K562 (cell line): ENCODE measurements around the gene MSI1. TPM values are rescaled to one million over a fixed set of nuclear protein-coding genes. Genes with fewer than 3 reads are reported as not detected.

Experiments
- ATAC-seq: fragments of 200-7000 bp; cut with Tn5 transposase; 3 replicates; pipeline ENCODE4 v1.9.1; 2020; ENCODE audit warnings: moderate library complexity
- BruUV-seq: library from RNA; stranded (reverse); fragments of 400-500 nt; replicated peaks from 2 replicates; lab custom pipeline; 2021; lab: Mats Ljungman, UMichigan
- CTCF ChIA-PET: fragments of 300-600 bp; formaldehyde crosslinking; extraction: SDS; loops from one replicate; lab custom pipeline; 2021; ENCODE audit warnings: low intra/inter-chr PET ratio; lab: Yijun Ruan, JAX
- POLR2A ChIA-PET: fragments of 300-600, 350-650 bp; sonication (Branson Sonifier 250); formaldehyde crosslinking; extraction: SDS; loops from one replicate; lab custom pipeline; 2021; ENCODE audit warnings: antibody characterized with exemption, inconsistent platforms; lab: Yijun Ruan, JAX
- DNase-seq, 4 experiments: peaks; one replicate each; pipeline versions ENCODE4 v3.0.0 to v3.0.0-alpha.2; 2011 to 2018; ENCODE audit warnings: low spot score in 3 of 4, mixed read lengths in 3 of 4; ENCODE audit errors: extremely low read depth in 1 of 4
- FAIRE-seq: peaks from 2 replicates; lab custom pipeline; 2011; peaks lifted over from hg19 to GRCh38; lab: Jason Lieb, UNC
- H2AFZ ChIP-seq: 2 replicates; pipeline ENCODE4 v1.6.0; 2011; ENCODE audit warnings: low read depth, low read length, control low read depth, inconsistent platforms
- H3K27ac ChIP-seq: fragments of 200-600 bp; 3 replicates; pipeline ENCODE4 v1.8.0; 2011; ENCODE audit warnings: low read depth, mild to moderate bottlenecking, control low read depth, inconsistent platforms, low read length, moderate library complexity, mixed read lengths; ENCODE audit errors: extremely low read depth
- H3K27me3 ChIP-seq, 2 experiments: fragments of 300-600 bp in 1 of 2; 2 replicates in 1 of 2; 3 replicates in 1 of 2; pipeline versions ENCODE4 v1.6.0 to v1.8.0; 2011; ENCODE audit warnings: inconsistent platforms in 2 of 2, low read length in 2 of 2, mild to moderate bottlenecking in 1 of 2, mixed read lengths in 1 of 2, moderate library complexity in 1 of 2; ENCODE audit not compliant: control insufficient read depth in 2 of 2, insufficient read depth in 2 of 2
- H3K36me3 ChIP-seq: fragments of 300-600 bp; 3 replicates; pipeline ENCODE4 v1.8.0; 2011; ENCODE audit warnings: mild to moderate bottlenecking, low read length, inconsistent platforms; ENCODE audit not compliant: control insufficient read depth, insufficient read depth
- H3K4me1 ChIP-seq, 2 experiments: fragments of 200-600 bp in 1 of 2; replicated peaks in 1 of 2; 2 replicates in 1 of 2; 3 replicates in 1 of 2; pipeline versions ENCODE4 v1.5.1 to v1.8.0; 2011; ENCODE audit warnings: inconsistent platforms in 2 of 2, low read length in 2 of 2, mild to moderate bottlenecking in 1 of 2, mixed read lengths in 1 of 2, moderate library complexity in 1 of 2; ENCODE audit not compliant: control insufficient read depth in 2 of 2, insufficient read depth in 2 of 2
- H3K4me2 ChIP-seq: 2 replicates; pipeline ENCODE4 v1.6.1; 2011; ENCODE audit warnings: low read length, control low read depth, inconsistent platforms, mixed read lengths; ENCODE audit not compliant: insufficient read depth
- H3K4me3 ChIP-seq: fragments of 200-600 bp; sonication (generic), shearing (Covaris generic); 2 replicates; pipeline ENCODE4 v1.5.1; 2016; ENCODE audit warnings: control low read depth, inconsistent platforms
- H3K79me2 ChIP-seq: fragments of 200-600 bp; 3 replicates; pipeline ENCODE4 v1.8.0; 2011; ENCODE audit warnings: low read length, inconsistent platforms; ENCODE audit not compliant: control insufficient read depth, insufficient read depth
- H3K9ac ChIP-seq, 2 experiments: 2 replicates each; pipeline versions ENCODE4 v1.6.0 to v1.6.1; 2011; ENCODE audit warnings: low read depth in 2 of 2, low read length in 2 of 2, control low read depth in 1 of 2, inconsistent platforms in 1 of 2, mild to moderate bottlenecking in 1 of 2, mixed read lengths in 1 of 2; ENCODE audit not compliant: insufficient read depth in 1 of 2
- H3K9me1 ChIP-seq: one replicate; pipeline ENCODE4 v1.6.0; 2011; ENCODE audit warnings: inconsistent platforms, mild to moderate bottlenecking, low read length, moderate library complexity; ENCODE audit not compliant: control insufficient read depth, insufficient read depth
- H3K9me3 ChIP-seq: replicated peaks from 2 replicates; pipeline ENCODE4 v1.5.1; 2011; ENCODE audit warnings: low read depth, low read length, inconsistent platforms; ENCODE audit not compliant: control insufficient read depth, insufficient read depth
- H4K20me1 ChIP-seq: replicated peaks from 2 replicates; pipeline ENCODE4 v1.6.1; 2011; ENCODE audit warnings: low read length, inconsistent platforms, mixed read lengths; ENCODE audit not compliant: control insufficient read depth, insufficient read depth
- KAT2B ChIP-seq: IDR thresholded peaks from one replicate; pipeline ENCODE4 v1.6.1; 2012; ENCODE audit warnings: low read depth, mild to moderate bottlenecking, control low read depth, inconsistent platforms, low read length, moderate library complexity
- RB1 ChIP-seq: fragments of 450-650 bp; IDR thresholded peaks from 2 replicates; pipeline ENCODE4 v1.6.1; 2017; ENCODE audit warnings: low read depth, mild to moderate bottlenecking
- SP2 ChIP-seq: IDR thresholded peaks from 2 replicates; pipeline ENCODE4 v1.6.1; 2011; ENCODE audit warnings: mild to moderate bottlenecking, low read depth, low read length, moderate library complexity; ENCODE audit not compliant: poor library complexity, severe bottlenecking; ENCODE audit errors: extremely low read depth
- WGBS: fragments of 100-300 bp; shearing (Covaris generic); methylation state at CpG from one replicate; pipeline ENCODE4 v1.1.6; 2016; ENCODE audit warnings: low coverage, mixed read lengths; ENCODE audit not compliant: insufficient coverage; ENCODE audit errors: missing lambda C conversion rate; 5-methylcytosine and 5-hydroxymethylcytosine counted together
- in situ Hi-C: fragments of 300-500 bp; cut with MboI; formaldehyde crosslinking; loops from 4 replicates; pipeline ENCODE4 v1.15.0; 2018; ENCODE audit warnings: inconsistent platforms, mixed read lengths
- intact Hi-C: fragments of 100-400 bp; cut with micrococcal nuclease; formaldehyde crosslinking; loops from 2 replicates; pipeline ENCODE4 v1.14.2; 2022
- polyA plus RNA-seq, 8 experiments: library from polyadenylated mRNA; depleted of rRNA in 4 of 8; stranded (reverse) in 5 of 8; unstranded in 3 of 8; fragments of >200 nt; fragmentation: Nextera tagmentation in 2 of 8; fragmentation: Illumina TruSeq in 1 of 8; extraction: Ambion mirVana in 2 of 8; extraction: Trizol in 1 of 8; gene quantifications; 2 replicates each; pipeline versions ENCODE4 v1.2.1 to v1.2.3, GENCODE V29; 2011 to 2014; ENCODE audit warnings: inconsistent platforms in 1 of 8, missing spikeins in 1 of 8
- total RNA-seq, 7 experiments: library from RNA; depleted of rRNA in 6 of 7; stranded (reverse); fragments of >200 nt in 6 of 7; fragmentation: Illumina TruSeq in 2 of 7; extraction: Trizol in 2 of 7; gene quantifications; 2 replicates each; pipeline versions ENCODE4 v1.2.1 to v1.2.3, GENCODE V29; 2011 to 2021; ENCODE audit warnings: low replicate concordance in 1 of 7
- TF ChIP-seq, protein P1 (sequence below), 2 experiments: fragments of 450-650 bp; IDR thresholded peaks; 2 replicates each; pipeline ENCODE4 v1.6.1; 2016
- TF ChIP-seq, protein P2 (sequence below): fragments of 250-450 bp; sonication (Bioruptor Pico); IDR thresholded peaks from 2 replicates; pipeline ENCODE4 v1.4.0; 2020; ENCODE audit warnings: mild to moderate bottlenecking, moderate library complexity, borderline replicate concordance
- TF ChIP-seq, protein P3 (sequence below): sonication (generic); formaldehyde crosslinking; IDR thresholded peaks from 2 replicates; pipeline ENCODE4 v1.8.0; 2022; ENCODE audit warnings: mild to moderate bottlenecking, missing genetic modification reagents

Gene MSI1
- total and polyA plus RNA-seq, 9 of the 15 experiments (the other 6 are each of a cell fraction or from before 2014, with no cell fraction given): 0.16 TPM; not detected in 8

DNA sequence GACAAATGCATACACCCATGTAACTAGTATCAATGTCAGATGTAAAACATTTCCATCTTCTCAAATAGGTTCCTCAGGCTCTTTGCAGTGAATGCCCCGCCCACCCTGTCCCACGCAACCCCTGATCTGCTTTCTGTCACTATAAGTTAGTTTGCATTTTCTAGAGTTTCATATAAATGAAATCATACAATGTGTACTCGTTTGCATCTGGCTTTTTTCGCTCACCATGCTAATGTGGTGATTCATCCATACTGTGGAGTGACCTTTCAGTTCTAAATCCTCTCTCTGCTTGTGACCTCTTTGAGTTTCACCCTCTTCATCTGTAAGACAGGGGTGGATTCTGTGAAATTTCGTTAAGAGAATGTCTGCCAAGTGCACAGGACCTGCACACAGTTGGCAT is 30.6 kb upstream of the MSI1 start:
- no TSS peak for BruUV-seq
- no peak for FAIRE-seq
- intact Hi-C loops: no loop called here
- peaks cover 3% of the 10 kb centered on the region; the same call in 1 of the 2 replicates for H4K20me1 ChIP-seq
- TF ChIP-seq KAT2B (no peak), RB1 (no peak), SP2 (no peak)
- TF ChIP-seq, protein P1, sequence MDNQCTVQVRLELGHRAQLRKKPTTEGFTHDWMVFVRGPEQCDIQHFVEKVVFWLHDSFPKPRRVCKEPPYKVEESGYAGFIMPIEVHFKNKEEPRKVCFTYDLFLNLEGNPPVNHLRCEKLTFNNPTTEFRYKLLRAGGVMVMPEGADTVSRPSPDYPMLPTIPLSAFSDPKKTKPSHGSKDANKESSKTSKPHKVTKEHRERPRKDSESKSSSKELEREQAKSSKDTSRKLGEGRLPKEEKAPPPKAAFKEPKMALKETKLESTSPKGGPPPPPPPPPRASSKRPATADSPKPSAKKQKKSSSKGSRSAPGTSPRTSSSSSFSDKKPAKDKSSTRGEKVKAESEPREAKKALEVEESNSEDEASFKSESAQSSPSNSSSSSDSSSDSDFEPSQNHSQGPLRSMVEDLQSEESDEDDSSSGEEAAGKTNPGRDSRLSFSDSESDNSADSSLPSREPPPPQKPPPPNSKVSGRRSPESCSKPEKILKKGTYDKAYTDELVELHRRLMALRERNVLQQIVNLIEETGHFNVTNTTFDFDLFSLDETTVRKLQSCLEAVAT (IDR thresholded peaks at IDR 0.05): no peak
- TF ChIP-seq, protein P2, sequence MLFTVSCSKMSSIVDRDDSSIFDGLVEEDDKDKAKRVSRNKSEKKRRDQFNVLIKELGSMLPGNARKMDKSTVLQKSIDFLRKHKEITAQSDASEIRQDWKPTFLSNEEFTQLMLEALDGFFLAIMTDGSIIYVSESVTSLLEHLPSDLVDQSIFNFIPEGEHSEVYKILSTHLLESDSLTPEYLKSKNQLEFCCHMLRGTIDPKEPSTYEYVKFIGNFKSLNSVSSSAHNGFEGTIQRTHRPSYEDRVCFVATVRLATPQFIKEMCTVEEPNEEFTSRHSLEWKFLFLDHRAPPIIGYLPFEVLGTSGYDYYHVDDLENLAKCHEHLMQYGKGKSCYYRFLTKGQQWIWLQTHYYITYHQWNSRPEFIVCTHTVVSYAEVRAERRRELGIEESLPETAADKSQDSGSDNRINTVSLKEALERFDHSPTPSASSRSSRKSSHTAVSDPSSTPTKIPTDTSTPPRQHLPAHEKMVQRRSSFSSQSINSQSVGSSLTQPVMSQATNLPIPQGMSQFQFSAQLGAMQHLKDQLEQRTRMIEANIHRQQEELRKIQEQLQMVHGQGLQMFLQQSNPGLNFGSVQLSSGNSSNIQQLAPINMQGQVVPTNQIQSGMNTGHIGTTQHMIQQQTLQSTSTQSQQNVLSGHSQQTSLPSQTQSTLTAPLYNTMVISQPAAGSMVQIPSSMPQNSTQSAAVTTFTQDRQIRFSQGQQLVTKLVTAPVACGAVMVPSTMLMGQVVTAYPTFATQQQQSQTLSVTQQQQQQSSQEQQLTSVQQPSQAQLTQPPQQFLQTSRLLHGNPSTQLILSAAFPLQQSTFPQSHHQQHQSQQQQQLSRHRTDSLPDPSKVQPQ (CRISPR knock-in tag): no peak
- TF ChIP-seq, protein P3, sequence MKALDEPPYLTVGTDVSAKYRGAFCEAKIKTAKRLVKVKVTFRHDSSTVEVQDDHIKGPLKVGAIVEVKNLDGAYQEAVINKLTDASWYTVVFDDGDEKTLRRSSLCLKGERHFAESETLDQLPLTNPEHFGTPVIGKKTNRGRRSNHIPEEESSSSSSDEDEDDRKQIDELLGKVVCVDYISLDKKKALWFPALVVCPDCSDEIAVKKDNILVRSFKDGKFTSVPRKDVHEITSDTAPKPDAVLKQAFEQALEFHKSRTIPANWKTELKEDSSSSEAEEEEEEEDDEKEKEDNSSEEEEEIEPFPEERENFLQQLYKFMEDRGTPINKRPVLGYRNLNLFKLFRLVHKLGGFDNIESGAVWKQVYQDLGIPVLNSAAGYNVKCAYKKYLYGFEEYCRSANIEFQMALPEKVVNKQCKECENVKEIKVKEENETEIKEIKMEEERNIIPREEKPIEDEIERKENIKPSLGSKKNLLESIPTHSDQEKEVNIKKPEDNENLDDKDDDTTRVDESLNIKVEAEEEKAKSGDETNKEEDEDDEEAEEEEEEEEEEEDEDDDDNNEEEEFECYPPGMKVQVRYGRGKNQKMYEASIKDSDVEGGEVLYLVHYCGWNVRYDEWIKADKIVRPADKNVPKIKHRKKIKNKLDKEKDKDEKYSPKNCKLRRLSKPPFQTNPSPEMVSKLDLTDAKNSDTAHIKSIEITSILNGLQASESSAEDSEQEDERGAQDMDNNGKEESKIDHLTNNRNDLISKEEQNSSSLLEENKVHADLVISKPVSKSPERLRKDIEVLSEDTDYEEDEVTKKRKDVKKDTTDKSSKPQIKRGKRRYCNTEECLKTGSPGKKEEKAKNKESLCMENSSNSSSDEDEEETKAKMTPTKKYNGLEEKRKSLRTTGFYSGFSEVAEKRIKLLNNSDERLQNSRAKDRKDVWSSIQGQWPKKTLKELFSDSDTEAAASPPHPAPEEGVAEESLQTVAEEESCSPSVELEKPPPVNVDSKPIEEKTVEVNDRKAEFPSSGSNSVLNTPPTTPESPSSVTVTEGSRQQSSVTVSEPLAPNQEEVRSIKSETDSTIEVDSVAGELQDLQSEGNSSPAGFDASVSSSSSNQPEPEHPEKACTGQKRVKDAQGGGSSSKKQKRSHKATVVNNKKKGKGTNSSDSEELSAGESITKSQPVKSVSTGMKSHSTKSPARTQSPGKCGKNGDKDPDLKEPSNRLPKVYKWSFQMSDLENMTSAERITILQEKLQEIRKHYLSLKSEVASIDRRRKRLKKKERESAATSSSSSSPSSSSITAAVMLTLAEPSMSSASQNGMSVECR: no peak
- TF ChIP-seq, all 486 proteins: peak for 0
- in situ Hi-C loops: no loop called here
- Histone ChIP-seq H3K9me1 (no peaks in the 10 kb centered on the region), H2AFZ (no peak overlapping the region), H3K27me3 (peaks cover 16 to 32% of the 10 kb centered on the region in 2 experiments), H3K4me2 (no peak overlapping the region), H3K79me2 (no peaks in the 10 kb centered on the region), H3K9me3 (no peaks in the 10 kb centered on the region; the same call in 1 of the 2 replicates), H3K9ac (no peak overlapping the region), H3K27ac (no peak overlapping the region), H3K4me1 (peaks cover 0 to 7% of the 10 kb centered on the region in 2 experiments; a peak in 2 of 5 replicates), H3K36me3 (no peaks in the 10 kb centered on the region), H3K4me3 (no peak overlapping the region)
- WGBS: 15% methylated on average over 5 of the region's 5 CpGs
- POLR2A ChIA-PET: interaction anchor here (0.6 kb wide), 1 partner anchor 27 kb away, joined by 3 read pairs; no protein-coding TSS in a partner anchor
- CTCF ChIA-PET: no interaction called here
- DNase-seq (no peak), ATAC-seq (no peak)
